Stimulated activated CD4-positive, alpha-beta T cell treated with anti-CD3 and anti-CD28 coated beads, Interleukin-1b, Interleukin-23, amount 100 ng/mL, for 1 hour (primary cell): Measurements from ENCODE around the gene COL28A1.

Source experiments
- DNase-seq, 2 donors: peaks; one replicate each; pipeline ENCODE4 v3.0.0-alpha.2; 2020; ENCODE audit warnings: low read depth in 2 of 2

Gene COL28A1

DNA sequence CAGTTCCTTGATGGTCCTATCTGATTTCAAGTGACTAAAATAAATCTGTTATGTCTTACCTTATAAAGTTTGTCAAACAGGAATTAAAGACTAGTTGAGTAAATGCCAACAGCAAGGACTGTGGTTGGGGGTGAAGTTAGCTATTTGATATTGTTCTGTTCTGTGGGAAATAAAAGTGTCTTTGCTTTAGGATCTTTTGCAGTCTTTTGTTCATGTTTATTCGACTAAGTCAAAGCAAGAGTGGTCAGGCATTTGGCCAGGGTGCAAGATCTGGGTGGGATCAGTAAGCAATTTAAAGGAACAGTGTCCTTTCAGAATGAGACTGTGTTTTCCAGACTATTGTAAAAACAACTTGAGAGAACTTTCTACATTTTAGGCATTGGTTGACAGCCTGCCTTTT lies at the start of gene COL28A1:
Gene COL28A1, minus strand, starts transcription at position 183 of the 400 bp plus-strand sequence. CDS start 2,998 bp downstream, outside the sequence.
- DNase-seq, result no peak

DNA sequence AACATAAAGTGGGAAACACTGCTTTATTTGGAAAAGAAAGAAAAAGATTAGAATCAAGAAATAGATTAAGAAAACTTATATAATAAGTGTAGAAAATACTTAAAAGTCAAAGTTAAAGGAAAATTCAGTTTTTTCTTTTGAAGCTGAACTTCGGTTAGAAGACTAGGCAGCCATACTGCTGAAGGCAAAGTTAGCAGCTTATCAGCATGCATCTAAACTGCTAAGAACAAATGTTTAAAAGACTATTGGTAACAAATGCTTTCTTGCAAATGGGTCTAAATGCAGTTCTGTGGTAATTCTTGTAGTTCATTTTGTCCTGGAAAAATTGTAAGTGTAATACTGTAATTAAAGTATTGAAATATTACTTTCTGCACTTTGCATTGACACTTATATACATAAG lies 49.0 kb upstream of the COL28A1 start:
- DNase-seq, result no peak

DNA sequence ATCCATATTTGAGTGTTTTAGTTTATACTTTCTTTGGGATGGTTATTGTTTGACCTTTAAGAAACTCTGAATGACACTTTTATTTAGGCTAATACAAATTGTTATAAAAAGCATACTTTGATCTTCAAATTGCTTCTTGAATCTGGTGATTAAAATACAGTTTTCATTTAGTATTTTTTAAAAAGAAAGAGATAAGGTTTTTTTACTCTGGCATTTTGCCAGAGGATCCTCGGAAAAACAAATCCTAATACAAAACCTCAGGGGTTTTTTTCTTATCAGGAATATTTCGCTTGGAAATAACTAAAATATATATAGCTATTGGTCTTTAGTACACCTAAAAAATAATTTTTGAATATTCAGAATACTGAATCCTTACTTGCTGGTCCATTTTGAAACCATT lies 48.1 kb upstream of the COL28A1 start:
- no peak for DNase-seq

DNA sequence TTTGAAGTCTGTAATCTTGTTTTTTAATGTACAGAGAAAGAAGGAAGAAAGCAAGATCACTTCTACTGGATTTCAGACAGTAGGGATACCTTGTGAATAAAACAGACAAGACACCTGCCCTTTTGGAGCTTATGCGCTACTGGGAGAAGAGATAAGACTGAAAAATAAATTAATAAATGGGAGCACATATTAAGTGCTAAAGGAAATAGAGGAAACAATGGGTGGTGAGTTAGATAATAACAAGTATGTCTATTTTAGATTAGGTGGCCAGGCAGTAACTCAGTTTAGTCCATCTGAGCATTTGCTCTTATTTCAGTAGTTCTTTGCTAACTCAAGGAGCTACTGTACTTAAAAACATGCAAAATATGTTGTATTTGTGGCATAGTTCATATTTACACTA lies 46.9 kb upstream of the COL28A1 start:
- no peak for DNase-seq

DNA sequence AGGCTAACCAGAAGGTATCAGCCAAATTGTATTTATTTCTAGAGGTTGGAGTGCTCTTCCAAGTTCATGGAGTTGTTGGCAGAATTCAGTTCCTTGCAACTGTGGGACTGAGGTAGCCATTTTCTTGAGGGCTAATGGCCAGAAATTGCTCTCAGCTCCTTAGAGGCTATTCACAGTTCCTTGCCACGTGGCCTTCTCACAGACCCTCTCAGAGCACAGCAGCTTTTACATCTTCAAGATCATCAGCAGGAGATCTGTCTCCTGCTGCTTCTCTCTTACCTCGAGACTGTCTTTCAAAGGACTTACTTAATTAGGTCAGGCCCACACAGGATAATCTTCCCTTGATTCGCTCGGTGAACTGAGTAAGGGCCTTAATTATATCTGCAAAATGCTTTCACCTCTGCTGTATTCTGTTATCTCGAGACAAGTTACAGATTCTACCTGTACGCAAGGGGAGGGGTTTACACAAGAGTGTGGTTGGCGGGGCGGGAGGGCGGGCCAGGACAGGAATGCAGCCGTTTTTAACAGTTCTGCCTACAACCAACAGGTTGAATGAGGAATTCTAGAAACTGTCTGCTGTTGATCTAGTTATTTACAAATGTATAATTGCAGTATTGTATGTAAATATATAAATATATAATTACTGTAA lies 46.0 kb upstream of the COL28A1 start:
- DNase-seq, result no peak

DNA sequence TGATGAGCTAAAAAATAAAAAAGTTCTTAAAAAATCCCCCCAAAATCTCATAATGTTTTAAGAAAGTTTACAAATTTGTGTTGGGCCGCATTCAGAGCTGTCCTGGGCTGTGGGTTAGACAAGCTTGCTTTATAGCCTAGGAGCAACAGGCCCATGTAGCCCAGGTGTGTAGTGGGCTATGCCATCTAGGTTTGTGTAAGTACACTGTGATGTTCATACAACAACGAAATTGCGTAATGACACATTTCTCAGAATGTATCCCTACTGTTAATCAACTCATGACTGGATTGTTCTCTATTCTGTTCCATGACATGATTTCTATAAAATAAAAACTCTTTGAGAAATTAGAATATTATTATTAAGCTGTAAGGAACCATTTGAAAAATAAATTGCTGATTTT lies 44.0 kb upstream of the COL28A1 start:
- DNase-seq, result no peak

DNA sequence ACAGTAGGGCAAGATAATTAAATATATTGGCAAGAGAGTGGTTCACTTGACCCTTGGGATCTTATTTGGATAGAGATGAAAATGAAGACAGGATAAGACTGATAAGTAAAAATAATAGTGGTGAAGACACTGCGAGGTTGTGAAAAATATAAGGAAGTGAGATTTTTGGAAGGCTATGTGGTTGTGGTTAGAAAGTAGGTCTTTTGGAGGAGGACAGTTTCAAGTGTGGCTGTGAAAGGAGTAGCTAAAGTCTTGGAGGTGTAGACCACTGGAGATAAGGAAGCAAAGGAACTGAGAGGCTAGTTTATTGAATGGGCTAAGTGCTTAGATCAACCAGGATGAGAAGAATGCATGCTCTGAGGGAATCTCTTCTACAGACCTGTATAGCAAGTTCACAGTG lies 42.2 kb upstream of the COL28A1 start:
- DNase-seq, result no peak

DNA sequence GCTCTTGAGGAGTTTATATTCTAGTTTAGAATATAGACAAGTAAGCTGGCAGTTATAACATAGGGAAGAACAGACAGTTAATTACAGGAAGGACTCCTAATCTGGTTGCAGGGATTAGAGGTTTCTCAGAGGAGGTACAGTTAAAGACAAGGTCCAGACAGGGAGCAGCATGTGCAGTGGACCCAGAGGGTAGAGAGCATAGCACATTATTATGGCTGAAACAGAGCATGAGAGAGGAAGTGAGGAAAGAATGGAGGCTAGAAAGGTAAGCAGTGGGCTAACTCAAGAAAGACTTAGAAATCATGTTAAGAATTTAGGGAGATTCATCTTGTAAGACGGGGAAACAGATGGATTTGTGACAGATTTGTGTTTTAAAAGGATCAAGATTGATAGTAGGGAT lies 40.7 kb upstream of the COL28A1 start:
- DNase-seq, result no peak

DNA sequence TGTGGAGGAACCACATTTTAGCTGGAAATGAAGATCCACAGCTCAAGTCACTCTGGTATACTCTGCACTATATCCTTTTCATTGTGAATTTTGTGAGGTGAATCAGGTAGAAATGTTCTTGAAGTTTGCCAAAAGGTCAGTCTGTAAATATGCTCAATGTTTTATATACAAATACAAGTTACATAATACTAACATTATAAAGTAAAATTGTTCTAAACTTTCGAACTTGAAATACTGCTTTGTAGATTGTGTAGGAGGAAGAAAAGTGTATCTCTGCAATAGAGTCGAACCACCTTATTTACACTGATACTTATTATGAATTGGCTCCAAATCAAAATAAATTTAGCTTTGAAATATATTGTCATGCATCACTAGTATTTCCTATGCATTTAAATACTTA lies 38.0 kb upstream of the COL28A1 start:
- DNase-seq, result no peak

DNA sequence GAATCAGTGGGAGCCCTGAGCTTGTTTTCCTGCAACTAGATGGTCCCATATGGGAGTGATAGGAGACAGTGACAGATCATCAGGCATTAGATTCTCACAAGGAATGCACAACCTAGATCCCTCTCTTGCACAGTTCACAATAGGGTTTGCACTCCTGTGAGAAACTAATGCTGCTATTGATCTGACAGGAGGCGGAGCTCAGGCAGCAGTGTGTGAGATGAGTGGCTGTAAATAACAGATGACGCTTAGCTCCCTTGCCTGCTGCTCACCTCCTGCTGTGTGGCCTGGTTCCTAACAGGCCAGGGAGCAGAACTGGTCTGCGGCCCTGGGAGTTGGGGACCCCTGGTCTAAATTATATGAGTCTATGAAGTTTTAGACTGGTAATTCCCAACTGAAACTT lies 34.9 kb upstream of the COL28A1 start:
- DNase-seq, result no peak

DNA sequence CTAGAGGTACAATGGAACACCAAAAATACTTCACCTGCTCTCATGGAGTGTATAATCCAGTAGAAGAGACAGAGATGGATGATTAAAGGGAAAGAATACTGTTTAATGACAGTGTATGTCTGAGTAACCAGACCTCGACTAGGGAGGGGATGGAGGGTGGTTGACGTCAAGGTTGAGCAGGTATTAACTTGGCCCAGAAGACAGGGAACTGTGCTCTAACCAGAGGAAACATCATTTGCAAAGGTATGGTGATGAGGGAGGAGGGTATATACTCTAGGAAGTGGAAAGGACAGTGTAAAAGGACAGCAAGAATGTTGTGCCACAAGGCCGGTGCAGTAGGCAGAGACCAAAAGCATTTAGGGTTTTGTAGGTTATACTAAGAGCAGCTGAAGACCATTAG lies 33.9 kb upstream of the COL28A1 start:
- DNase-seq, result no peak

DNA sequence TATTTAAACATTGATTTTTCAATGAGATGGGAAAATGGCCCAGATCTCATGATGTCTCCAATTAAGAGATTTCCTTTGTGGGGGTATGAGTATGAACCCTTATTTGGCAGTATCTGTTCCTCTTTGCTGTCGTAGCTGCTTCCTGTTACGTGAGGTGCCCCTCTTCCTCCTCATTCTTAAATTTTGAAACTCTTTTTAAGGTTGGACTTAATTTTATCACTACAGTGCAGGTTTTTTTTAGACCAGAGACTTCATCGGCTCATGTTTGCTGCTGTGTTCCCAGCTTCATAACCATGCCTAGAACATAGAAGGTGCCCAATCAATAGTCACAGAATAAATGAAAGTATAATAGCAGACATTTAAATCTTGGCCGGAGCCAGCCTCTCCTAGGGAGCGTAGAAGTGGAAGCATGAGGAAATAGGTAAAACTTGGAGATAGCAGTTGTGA lies 33.4 kb upstream of the COL28A1 start:
- no peak for DNase-seq

DNA sequence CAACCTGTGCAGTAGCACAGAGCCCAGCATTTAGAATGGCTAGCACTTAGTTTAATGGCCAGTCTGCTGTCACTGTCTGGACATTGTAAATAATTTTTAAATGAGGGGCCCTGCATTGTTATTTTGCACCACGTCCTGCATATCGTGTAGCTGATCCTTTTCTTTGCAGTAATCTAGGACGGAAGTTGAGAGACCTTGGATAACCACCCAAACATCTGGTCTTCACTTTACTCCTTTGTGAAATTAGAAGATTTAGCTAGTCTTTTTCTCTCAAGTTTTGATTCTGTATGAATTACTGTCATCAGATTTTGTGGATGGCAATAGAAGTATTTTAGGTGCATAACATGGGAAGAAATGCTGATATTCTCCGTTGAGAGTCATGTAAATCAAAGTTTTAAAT lies 32.9 kb upstream of the COL28A1 start:
- no peak for DNase-seq

DNA sequence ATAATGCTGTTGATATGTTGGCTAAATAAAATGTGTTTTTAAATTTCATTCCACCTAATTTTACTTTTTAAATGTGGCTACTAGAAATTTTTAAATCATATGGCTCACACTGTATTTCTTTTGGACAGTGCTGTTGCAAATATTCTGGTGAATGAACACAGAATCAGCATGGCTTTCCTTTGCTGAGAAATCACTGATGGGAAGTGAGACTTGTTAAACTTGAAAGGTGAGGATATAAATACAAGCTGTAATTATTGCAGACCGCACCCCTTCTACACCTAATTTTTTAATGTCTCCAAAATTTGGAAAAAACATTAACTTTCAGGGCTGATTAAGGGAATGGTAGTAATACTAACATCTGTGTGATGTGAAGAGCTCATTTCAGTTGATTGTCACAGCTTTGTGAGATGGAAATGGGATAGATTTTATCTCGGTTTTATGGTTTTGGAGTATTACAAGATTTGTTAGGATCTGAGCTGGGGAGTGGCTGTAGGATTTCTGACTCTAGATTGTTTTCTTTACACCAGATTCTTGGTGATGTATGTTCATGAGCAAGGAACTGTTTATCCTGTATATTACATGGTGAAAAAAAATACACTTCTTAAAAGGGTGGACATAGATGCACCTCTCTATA lies 32.3 kb upstream of the COL28A1 start:
- no peak for DNase-seq

DNA sequence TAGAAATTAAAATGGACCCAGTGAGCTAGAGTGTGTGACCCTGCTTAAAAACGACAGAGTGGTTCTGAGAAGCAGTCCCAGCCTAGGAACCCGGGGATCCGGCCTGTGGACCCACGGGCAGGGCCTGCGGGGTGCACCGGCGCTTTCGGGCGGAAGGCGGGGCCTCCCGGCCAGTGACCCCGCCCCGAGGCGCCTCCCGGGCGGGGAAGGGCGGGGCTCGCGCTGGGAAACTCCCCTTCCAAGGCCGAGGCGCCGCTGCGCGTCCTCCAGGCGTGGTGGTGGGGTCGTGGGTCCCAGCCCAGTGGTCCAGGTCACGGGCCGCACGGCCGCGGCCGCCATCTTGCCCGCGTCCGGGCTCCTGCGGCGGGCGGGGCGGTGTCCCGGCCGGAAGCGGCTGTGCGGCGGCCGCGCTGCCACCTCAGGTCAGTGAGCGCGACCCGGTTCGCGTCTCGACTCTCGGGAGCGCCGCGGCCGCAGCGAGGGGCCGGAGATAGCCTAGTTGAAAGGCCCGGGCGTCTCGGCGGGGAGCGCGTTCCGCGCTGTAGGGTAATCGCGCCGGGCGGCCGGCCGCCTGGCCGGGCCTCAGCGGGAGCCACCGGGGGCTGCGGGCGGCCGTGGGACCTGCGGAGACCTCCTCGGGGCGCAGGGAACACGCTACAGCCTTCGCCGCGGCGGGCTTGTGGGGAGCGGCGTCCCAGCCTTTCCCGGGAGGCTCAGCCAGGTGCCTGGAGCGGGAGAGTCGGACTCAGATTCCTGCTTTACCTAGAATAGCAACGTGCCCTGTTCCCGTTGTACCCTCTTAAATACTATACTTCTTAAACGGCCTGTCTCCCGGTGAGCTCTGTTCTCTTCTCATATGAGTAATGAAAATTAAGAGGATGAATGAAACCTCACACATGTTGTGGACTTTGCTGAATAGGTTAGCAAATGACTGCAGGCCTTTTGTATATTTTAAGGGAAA lies 31.3 kb upstream of the COL28A1 start, which contains the start of gene MIOS:
Gene MIOS, plus strand, starts transcription at position 234 of the 961 bp plus-strand sequence. CDS start 5,592 bp downstream, outside the sequence.
- peak; percentile 66 to 69 for DNase-seq

DNA sequence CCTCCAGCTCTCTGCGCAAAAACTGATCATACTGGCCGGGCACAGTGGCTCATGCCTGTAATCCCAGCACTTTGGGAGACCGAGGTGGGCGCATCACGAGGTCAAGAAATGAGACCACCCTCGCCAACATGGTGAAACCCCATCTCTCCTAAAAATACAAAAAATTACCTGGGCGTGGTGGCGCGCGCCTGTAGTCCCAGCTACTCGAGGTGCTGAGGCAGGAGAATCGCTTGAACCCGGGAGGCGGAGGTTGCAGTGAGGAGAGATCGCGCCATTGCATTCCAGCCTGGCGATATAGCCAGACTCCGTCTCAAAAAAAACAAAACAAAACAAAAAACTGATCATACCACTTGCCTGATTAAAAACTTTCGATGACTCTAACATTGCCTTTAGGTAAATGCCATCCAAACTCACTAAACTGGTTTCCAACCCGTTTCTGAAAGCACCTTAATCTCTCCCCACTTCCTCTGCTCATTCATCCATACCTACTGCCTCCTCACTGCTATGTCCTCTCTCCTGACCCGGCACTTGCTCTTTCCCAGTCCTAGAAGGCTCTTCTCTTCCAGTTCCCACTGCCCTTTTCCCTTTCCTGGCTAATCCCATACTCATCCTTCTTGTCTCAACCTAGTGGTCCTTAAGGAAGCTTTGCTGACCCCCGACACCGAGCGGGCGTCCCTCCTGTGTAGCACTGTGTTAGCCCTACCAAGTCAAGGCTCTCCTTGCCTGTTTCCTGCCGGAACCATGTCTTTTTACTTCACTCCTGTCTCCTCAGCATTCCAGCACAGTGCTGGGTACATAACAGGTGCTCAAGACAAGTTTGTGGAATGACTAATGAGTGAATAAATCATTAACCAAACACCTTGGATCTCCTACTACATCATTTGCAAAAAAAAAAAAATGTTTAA lies 30.3 kb upstream of the COL28A1 start:
- DNase-seq, result no peak

DNA sequence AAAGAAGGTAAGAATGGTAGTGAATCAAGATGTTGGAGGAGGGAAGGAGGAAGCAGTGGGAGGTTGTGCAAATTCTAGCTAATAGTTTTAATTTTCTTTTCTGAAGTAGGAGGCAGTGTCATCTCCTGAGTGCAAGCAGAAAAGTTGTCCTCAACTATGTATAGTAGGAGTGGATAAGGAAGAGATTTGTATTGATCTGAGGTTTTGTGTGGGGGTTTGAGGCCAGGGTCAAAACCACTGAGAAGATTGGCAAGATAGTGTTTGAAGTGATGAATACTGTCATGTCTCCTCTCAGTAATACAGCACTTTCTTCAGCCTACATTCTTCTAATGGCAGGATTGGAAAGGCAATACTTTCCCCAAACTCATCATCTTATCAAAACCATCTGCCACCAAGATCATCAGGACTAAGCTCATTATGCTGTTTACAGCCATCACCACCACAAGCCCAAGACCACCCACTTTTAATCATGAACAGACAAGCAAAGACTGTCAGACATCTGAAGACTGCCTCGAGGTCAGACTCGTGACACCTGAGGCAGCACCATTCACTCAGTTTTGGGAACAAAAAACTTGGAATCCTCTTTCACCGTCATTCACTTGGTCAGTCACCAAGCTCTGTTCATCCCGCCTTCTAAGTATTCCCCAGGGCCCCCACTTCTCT lies 29.5 kb upstream of the COL28A1 start:
- DNase-seq, result no peak

DNA sequence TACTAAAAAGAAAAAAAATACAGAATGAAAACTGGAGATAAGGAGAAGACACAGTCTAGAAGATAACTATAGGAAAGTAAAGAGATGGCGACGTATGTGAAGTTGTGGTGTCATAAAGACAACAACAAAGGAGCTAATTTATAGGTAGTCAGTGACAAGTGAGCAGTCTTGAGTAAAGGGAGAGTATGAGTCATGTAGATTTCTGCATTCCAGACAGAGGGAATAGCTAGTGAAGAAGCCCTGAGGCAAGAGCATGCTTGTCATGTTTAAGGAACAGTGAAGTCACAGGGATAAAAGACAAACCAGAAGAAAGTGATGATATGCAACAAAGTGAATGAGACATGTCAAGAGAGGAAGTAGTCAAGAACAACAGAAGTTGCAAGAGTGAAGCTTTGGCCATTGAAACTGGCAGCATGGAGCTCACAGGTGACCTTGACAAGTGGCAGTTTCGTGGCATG lies 28.7 kb upstream of the COL28A1 start:
- no peak for DNase-seq

DNA sequence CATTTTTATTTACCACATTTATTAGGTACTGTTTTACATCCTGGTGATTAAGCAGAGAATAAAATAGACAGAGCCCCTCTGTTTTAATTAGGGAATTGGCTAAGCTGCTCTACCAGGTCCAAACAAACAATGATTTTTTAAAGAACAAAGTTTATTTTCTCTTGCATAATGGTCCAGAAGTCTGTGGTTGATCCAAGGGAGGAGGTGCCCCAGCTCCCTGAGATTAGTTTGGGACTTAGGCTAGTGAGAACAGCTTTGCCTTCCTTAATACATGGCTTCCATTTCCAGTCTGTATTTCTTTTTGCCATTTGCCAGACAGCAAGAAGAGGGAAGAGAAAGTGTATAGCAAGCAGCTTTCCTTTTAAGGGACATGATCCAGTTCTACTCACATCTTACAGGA lies 28.1 kb upstream of the COL28A1 start:
- no peak for DNase-seq

DNA sequence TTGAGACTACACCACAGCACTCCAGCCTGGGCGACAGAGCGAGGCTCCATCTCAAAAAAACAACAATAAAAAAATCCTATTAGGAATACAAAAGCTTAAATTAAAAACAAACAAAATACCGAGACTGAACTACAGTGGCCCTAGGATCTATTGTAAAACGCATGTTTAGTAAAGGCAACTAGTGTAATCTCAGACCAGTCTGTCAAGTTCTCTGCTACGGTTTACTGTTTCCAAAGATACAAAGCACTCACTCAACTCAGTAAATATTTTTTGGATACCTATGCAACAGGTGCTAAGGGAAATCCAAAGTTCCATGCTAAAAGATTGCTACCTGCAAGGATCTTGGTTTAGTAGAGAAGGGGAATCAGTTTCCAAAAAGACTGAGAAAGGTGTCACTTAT lies 27.6 kb upstream of the COL28A1 start:
- DNase-seq, result no peak

DNA sequence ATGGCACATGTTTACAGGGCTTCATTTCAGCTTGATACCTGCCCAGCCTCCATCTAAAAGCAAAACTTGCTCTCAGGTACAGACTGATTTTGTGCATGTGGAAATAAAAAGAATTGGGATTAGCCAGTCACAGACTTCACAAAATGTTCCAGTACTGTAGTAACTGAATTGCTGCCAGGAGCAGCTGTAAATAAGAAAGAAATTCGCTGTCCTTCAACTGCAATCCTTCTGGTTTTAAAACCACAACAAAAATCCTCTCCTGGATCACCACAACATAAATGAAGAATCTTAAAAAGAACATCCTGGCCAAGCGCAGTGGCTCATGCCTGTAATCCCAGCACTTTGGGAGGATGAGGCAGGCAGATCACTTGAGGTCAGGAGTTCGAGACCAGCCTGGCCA lies 27.1 kb upstream of the COL28A1 start:
- no peak for DNase-seq
